ENCODE data around the gene MYL3. TPM values are rescaled to one million over a fixed set of nuclear protein-coding genes. Genes with fewer than 3 reads are reported as not detected.
"Not testable (repeated sequence)": the region's sequence is repeated elsewhere in the genome, so short reads cannot be mapped to it uniquely, and the experiment has no call there.

MYL3 gene
- not detected in 2 replicates for total RNA-seq (2014; rRNA removed)
- Bru-seq, nascent RNA, result not detected
- percentile 14 among the genes with signal in this experiment for BruChase-seq, experiment 1, labeled RNA remaining after a 6-hour chase
- percentile 20 among the genes with signal in this experiment for BruChase-seq, experiment 2, labeled RNA remaining after a 2-hour chase
- long read RNA-seq, result 0 reads

DNA sequence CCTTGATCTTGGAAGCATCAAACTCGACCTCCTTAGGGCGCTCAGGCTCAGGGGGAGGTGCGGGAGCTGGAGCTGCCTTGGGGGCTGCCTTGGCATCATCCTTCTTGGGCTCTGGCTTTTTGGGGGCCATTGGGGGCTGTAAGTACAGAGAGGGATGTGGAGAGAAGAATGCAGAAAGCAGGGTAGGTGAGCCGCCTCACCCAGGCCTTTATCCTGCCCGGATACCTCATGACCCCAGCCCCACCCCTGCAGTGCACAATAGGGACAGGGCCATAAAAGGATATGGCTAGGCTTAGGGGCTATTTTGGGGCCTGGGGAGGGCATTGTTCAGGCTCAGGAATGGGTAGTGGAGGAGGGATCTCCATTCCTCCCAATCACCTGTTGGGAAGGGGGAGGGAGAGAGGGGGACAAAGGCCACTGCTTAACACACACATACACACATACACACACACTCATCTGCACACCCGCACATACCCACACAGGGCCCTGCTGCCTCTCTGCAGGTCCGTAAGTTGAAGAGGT lies at the start of gene MYL3:
Gene MYL3, minus strand, starts transcription at position 184 of the 522 bp plus-strand sequence. Its CDS starts 54 bp downstream, at position 130.
- H2AFZ ChIP-seq (ENCODE audit: low read length), result no peak within 1 kb of the TSS
- CTCF ChIA-PET, result no interaction called here

DNA sequence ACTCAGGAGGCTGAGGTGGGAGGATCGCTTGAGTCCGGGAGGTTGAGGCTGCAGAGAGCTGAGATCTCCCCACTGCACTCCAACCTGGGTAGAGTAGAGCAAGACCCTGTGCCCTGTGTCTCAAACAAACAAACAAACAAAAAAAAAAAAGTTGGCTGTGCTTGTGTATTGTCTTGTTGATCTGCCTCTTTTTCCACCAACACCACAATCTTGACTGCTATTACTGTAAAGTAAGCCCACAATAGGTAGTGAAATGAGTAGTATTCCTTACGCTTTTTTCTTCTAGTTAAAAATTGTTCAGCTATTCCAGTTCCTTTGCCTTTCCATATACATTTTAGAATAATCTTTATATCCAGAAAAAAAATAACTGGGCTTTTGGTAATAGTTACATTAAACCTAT lies 49.7 kb upstream of the MYL3 start:
- Histone ChIP-seq H3K4me3 (ENCODE audit: low read length) (no peak overlapping the region), H3K36me3 (ENCODE audit: low read depth, low read length) (peaks cover 16% of the 10 kb centered on the region), H3K4me2 (ENCODE audit: low read length) (no peak overlapping the region), H3K9me3 (ENCODE audit: low read length) (no peaks in the 10 kb centered on the region), H3K9me2 (replicated peaks; ENCODE audit: low read length) (no peaks in the 10 kb centered on the region), H3K4me1 (ENCODE audit: insufficient read depth, low read length) (peaks cover 5% of the 10 kb centered on the region; the same call in 1 of the 2 replicates), H3K9ac (ENCODE audit: low read length) (no peak overlapping the region), H3K27me3 (ENCODE audit: low read length) (no peaks in the 10 kb centered on the region), H3F3A (ENCODE audit: low read length, unreplicated experiment) (no peaks in the 10 kb centered on the region), H3K79me2 (ENCODE audit: low read length) (no peaks in the 10 kb centered on the region), H4K20me1 (ENCODE audit: low read length) (no peaks in the 10 kb centered on the region), H3K27ac (ENCODE audit: low read length) (no peak overlapping the region), H2AFZ (ENCODE audit: low read length) (no peak overlapping the region)
- no peak for ATAC-seq
- BruUV-seq (replicated peaks), result no TSS peak
- TF ChIP-seq EZH2 (IDR thresholded peaks at IDR 0.05; ENCODE audit: low read length, unreplicated experiment) (no peak), EZH2phosphoT487 (IDR thresholded peaks at IDR 0.05; ENCODE audit: borderline replicate concordance, low read length) (no peak)
- TF ChIP-seq, protein P1, sequence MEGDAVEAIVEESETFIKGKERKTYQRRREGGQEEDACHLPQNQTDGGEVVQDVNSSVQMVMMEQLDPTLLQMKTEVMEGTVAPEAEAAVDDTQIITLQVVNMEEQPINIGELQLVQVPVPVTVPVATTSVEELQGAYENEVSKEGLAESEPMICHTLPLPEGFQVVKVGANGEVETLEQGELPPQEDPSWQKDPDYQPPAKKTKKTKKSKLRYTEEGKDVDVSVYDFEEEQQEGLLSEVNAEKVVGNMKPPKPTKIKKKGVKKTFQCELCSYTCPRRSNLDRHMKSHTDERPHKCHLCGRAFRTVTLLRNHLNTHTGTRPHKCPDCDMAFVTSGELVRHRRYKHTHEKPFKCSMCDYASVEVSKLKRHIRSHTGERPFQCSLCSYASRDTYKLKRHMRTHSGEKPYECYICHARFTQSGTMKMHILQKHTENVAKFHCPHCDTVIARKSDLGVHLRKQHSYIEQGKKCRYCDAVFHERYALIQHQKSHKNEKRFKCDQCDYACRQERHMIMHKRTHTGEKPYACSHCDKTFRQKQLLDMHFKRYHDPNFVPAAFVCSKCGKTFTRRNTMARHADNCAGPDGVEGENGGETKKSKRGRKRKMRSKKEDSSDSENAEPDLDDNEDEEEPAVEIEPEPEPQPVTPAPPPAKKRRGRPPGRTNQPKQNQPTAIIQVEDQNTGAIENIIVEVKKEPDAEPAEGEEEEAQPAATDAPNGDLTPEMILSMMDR (conservative IDR thresholded peaks at IDR 0.05; ENCODE audit: low read depth, low read length), result no peak
- intact Hi-C loops (cut with micrococcal nuclease), result no loop called here
- CTCF ChIA-PET, result no interaction called here
- DNase-seq, result no peak
- POLR2A ChIA-PET (ENCODE audit: unreplicated experiment), result no interaction called here

More for the DNA sequence above, at the start of gene MYL3:
- Histone ChIP-seq H3K4me1 (ENCODE audit: insufficient read depth, low read length) (no peaks in the 10 kb centered on the region), H3K4me2 (ENCODE audit: low read length) (no peak within 1 kb of the TSS), H3K9me2 (replicated peaks; ENCODE audit: low read length) (no peaks in the 10 kb centered on the region), H3K79me2 (ENCODE audit: low read length) (no peaks in the 10 kb centered on the region), H3K27me3 (ENCODE audit: low read length) (no peaks in the 10 kb centered on the region), H3K9ac (ENCODE audit: low read length) (no peak within 1 kb of the TSS), H3K27ac (ENCODE audit: low read length) (no peak within 1 kb of the TSS), H3K4me3 (ENCODE audit: low read length) (no peak within 1 kb of the TSS), H3K36me3 (ENCODE audit: low read depth, low read length) (no peaks in the 10 kb centered on the region), H4K20me1 (ENCODE audit: low read length) (no peaks in the 10 kb centered on the region), H3K9me3 (ENCODE audit: low read length) (no peaks in the 10 kb centered on the region), H3F3A (ENCODE audit: low read length, unreplicated experiment) (no peaks in the 10 kb centered on the region)
- DNase-seq (no peak), ATAC-seq (no peak)
- POLR2A ChIA-PET (ENCODE audit: unreplicated experiment), result no interaction called here
- TF ChIP-seq, protein P1 (conservative IDR thresholded peaks at IDR 0.05; ENCODE audit: low read depth, low read length), result no peak
- TF ChIP-seq EZH2phosphoT487 (IDR thresholded peaks at IDR 0.05; ENCODE audit: borderline replicate concordance, low read length) (no peak), EZH2 (IDR thresholded peaks at IDR 0.05; ENCODE audit: low read length, unreplicated experiment) (no peak)
- intact Hi-C loops (cut with micrococcal nuclease), result no loop called here
- no TSS peak for BruUV-seq (replicated peaks)

DNA sequence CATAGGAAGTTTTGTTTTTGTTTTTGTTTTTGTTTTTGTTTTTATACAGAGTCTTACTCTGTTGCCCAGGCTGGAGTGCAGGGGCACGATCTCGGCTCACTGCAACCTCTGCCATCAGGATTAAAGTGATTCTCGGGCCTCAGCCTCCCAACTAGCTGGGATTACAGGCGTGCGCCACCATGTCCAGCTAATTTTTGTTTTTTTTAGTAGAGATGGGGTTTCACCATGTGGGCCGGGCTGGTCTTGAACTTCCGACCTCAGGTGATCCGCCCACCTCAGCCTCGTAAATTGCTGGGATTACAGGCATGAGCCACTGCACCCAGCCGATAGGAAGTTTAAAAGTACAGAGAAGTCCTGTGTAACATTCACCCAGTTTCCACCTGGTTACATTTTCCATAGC lies 47.7 kb upstream of the MYL3 start:
- POLR2A ChIA-PET (ENCODE audit: unreplicated experiment); H4K20me1 ChIP-seq (ENCODE audit: low read length); H3K27me3 ChIP-seq (ENCODE audit: low read length); DNase-seq; intact Hi-C loops (cut with micrococcal nuclease); H2AFZ ChIP-seq (ENCODE audit: low read length); CTCF ChIA-PET; H3K27ac ChIP-seq (ENCODE audit: low read length); ATAC-seq; H3K4me1 ChIP-seq (ENCODE audit: insufficient read depth, low read length); H3K9ac ChIP-seq (ENCODE audit: low read length); H3F3A ChIP-seq (ENCODE audit: low read length, unreplicated experiment); BruUV-seq (replicated peaks); H3K4me3 ChIP-seq (ENCODE audit: low read length); H3K9me2 ChIP-seq (replicated peaks; ENCODE audit: low read length); H3K79me2 ChIP-seq (ENCODE audit: low read length); H3K9me3 ChIP-seq (ENCODE audit: low read length); H3K4me2 ChIP-seq (ENCODE audit: low read length); H3K36me3 ChIP-seq (ENCODE audit: low read depth, low read length): not testable (repeated sequence)
